Esophagus muscularis mucosa (tissue), 3 donors: ENCODE results near the gene SRGN.

Experiments used
- POLR2AphosphoS5 ChIP-seq, 2 donors: sonication (generic); formaldehyde crosslinking; IDR thresholded peaks; one replicate each; pipeline ENCODE4 v1.6.1; 2017; ENCODE audit warnings: antibody characterized with exemption in 2 of 2
- TF ChIP-seq, protein P1 (sequence below), 3 experiments: fragments of 200-600 bp in 2 of 3; fragments of 450-650 bp in 1 of 3; sonication (generic) in 2 of 3; IDR thresholded peaks; one replicate each; pipeline ENCODE4 v1.5.1; 2017 to 2019; ENCODE audit warnings: antibody characterized with exemption in 3 of 3, mild to moderate bottlenecking in 2 of 3, moderate library complexity in 1 of 3

DNA sequence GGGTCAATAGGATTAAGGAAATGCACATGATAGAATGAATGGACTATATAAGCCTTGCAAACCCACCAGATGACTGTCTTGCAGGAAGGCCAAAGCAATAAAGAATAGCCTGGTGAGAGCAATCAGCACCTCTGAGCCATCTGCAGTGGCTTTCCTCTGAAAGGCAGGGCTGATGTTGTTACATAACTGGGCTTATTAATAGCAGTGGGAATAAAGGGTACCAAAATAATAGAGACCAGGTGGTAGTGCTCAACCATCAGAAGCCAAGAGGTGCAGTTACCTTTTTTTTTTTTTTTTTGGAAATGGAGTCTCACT, 19.2 kb downstream of the SRGN start:
- TF ChIP-seq, protein P1, sequence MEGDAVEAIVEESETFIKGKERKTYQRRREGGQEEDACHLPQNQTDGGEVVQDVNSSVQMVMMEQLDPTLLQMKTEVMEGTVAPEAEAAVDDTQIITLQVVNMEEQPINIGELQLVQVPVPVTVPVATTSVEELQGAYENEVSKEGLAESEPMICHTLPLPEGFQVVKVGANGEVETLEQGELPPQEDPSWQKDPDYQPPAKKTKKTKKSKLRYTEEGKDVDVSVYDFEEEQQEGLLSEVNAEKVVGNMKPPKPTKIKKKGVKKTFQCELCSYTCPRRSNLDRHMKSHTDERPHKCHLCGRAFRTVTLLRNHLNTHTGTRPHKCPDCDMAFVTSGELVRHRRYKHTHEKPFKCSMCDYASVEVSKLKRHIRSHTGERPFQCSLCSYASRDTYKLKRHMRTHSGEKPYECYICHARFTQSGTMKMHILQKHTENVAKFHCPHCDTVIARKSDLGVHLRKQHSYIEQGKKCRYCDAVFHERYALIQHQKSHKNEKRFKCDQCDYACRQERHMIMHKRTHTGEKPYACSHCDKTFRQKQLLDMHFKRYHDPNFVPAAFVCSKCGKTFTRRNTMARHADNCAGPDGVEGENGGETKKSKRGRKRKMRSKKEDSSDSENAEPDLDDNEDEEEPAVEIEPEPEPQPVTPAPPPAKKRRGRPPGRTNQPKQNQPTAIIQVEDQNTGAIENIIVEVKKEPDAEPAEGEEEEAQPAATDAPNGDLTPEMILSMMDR (IDR thresholded peaks at IDR 0.05): no peak
- no peak for TF ChIP-seq POLR2AphosphoS5 (IDR thresholded peaks at IDR 0.05)
